ENCODE results near the gene S1PR1.

The S1PR1 gene

DNA sequence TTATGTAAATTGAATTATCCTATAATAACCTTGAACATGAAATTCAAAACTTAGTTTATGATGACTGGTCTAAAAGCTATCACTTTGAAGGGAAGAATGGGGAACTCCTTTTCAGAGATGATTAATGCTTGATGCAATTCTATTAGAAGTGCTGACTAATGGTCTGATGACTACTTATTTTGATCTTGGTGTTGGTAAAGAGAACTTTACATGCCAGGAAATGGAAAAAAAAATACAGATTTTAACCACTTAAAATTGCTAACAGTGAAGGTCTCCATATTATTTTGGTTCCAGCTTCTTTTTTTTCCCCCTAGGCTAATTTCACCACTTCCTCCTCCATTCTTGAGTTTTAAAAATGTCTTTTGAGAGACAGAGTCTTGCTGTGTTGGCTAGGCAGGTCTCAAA lies 22.9 kb downstream of the S1PR1 start:
- Histone ChIP-seq H3K4me3 (ENCODE audit: low read length) (no peak overlapping the region), H3K36me3 (ENCODE audit: control insufficient read depth, insufficient read depth, low read length) (no peaks in the 10 kb centered on the region), H3K4me1 (ENCODE audit: control insufficient read depth, insufficient read depth, low read length) (no peaks in the 10 kb centered on the region), H3K27ac (ENCODE audit: low read depth, low read length) (no peak overlapping the region), H3K27me3 (ENCODE audit: control insufficient read depth, insufficient read depth, low read length) (no peaks in the 10 kb centered on the region), H3K9ac (ENCODE audit: low read length) (no peak overlapping the region)

DNA sequence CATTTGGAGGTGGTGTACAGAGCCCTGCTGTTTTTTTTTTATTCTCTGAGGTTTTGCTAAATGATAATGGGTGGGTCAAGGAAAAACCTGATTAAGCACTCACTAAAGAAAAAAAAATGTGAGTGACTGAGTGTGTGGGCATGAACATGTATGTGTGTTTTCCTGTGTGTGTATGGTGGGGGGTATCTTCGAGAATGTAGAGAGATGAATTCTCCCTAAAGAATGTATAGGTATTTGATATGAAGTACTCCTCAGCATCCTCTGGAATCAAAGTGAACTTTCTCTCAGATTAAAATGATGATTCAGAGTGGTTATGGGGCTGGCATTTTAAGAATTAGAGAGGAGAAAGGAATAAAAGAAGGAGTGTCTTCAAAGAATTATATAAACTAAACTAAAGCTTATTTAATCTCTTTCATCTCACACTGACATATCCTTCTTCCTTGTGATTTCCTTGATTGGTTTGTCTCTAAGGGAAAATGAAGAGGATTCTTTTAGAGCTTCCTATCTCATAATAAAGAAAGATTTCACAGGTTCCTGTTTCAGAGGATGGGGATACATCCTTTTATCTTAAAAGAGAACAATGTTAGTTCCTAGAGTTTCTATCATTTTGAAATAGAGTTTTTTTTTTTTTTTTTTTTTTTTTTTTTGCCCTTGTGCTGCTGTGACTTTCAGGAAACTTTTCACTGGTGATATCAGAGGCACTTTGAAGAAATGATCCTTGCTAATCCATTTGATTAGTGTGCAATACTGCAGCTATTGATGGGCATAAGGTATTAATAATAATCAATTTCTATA lies 23.9 kb downstream of the S1PR1 start:
- H3K27ac ChIP-seq (ENCODE audit: low read depth, low read length) = no peak overlapping the region
- H3K4me3 ChIP-seq (ENCODE audit: low read length) = no peak overlapping the region
- H3K36me3 ChIP-seq (ENCODE audit: control insufficient read depth, insufficient read depth, low read length) = no peaks in the 10 kb centered on the region
- H3K9ac ChIP-seq (ENCODE audit: low read length) = no peak overlapping the region
- H3K27me3 ChIP-seq (ENCODE audit: control insufficient read depth, insufficient read depth, low read length) = no peaks in the 10 kb centered on the region
- no peaks in the 10 kb centered on the region for H3K4me1 ChIP-seq (ENCODE audit: control insufficient read depth, insufficient read depth, low read length)

DNA sequence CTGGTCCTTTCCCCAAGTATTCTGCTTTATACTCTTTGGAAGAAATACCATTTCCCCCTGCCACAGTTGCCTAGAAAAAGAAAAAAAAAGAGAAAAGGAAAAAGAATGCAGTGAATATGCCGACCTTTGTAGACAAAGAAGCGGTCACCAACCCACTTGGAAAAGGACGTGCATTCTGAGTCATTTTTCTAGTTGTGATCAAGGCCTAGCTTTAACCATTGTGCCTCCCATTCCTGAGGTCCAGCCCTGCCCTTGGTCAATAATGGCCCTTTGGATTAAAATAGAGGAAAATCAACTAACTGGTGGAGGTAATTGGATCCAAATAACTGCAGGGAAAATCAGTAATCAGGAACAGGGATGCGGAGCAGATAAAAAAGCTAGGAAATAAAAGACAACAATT lies 24.8 kb downstream of the S1PR1 start:
- no peak overlapping the region for H3K27ac ChIP-seq (ENCODE audit: low read depth, low read length)
- H3K36me3 ChIP-seq (ENCODE audit: control insufficient read depth, insufficient read depth, low read length) = no peaks in the 10 kb centered on the region
- no peaks in the 10 kb centered on the region for H3K27me3 ChIP-seq (ENCODE audit: control insufficient read depth, insufficient read depth, low read length)
- no peak overlapping the region for H3K9ac ChIP-seq (ENCODE audit: low read length)
- H3K4me1 ChIP-seq (ENCODE audit: control insufficient read depth, insufficient read depth, low read length) = no peaks in the 10 kb centered on the region
- H3K4me3 ChIP-seq (ENCODE audit: low read length) = no peak overlapping the region

DNA sequence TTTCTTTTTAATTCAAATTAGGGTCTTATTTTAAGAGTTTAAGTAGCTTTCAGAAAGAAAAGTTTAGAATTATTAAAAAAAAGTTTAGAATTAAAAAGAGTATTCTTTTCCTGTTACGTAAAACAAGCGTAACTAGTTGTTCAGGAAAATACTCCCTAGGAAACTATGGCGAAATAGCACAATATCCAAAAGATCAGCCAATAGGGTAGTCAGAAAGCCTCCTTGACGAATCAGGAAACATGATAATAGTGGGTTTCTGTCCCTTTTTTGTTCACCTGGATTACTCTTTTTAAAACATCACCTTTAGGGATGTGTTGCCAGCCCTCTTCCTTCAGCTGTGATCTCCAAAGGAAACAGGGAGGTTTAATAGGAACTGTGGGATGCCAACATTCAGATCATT lies 25.2 kb downstream of the S1PR1 start:
- H3K27ac ChIP-seq (ENCODE audit: low read depth, low read length) = no peak overlapping the region
- no peaks in the 10 kb centered on the region for H3K36me3 ChIP-seq (ENCODE audit: control insufficient read depth, insufficient read depth, low read length)
- no peaks in the 10 kb centered on the region for H3K4me1 ChIP-seq (ENCODE audit: control insufficient read depth, insufficient read depth, low read length)
- H3K9ac ChIP-seq (ENCODE audit: low read length) = no peak overlapping the region
- no peaks in the 10 kb centered on the region for H3K27me3 ChIP-seq (ENCODE audit: control insufficient read depth, insufficient read depth, low read length)
- no peak overlapping the region for H3K4me3 ChIP-seq (ENCODE audit: low read length)

DNA sequence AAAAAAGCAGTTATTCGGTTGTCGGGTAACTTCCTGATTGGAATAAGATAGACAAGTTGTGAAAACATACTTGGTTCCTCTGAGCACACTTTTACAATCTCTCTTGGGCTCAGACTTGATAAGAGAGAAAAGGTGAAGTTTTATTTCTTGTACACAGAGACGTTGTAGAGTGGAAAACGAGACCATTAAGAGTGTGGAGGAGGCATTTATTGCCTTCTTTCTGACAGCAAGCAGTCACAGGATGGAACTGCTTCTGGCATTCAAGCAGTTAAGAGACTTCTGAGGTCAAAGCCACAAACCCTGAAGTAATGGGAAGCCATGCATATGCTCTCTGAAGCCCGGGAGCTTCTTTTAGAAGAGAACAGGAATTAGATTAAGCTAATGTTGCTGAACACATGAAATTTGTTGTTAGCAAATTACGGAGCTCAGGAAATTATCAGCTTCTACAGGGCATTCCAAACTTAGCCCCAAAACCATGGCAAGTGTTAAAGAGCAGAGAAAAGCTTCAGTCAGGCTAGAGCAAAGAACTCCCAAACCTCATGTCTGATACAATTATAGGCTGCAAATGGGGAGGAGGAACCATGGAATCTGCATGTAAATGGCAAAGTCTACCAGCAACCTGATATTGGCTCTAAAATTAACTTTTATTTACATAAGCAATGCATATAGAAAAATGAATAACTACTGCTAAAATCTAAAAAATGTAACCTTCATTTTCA lies 26.0 kb downstream of the S1PR1 start:
- no peaks in the 10 kb centered on the region for H3K27me3 ChIP-seq (ENCODE audit: control insufficient read depth, insufficient read depth, low read length)
- H3K4me1 ChIP-seq (ENCODE audit: control insufficient read depth, insufficient read depth, low read length) = no peaks in the 10 kb centered on the region
- H3K36me3 ChIP-seq (ENCODE audit: control insufficient read depth, insufficient read depth, low read length) = no peaks in the 10 kb centered on the region
- no peak overlapping the region for H3K4me3 ChIP-seq (ENCODE audit: low read length)
- H3K27ac ChIP-seq (ENCODE audit: low read depth, low read length) = no peak overlapping the region
- H3K9ac ChIP-seq (ENCODE audit: low read length) = no peak overlapping the region

DNA sequence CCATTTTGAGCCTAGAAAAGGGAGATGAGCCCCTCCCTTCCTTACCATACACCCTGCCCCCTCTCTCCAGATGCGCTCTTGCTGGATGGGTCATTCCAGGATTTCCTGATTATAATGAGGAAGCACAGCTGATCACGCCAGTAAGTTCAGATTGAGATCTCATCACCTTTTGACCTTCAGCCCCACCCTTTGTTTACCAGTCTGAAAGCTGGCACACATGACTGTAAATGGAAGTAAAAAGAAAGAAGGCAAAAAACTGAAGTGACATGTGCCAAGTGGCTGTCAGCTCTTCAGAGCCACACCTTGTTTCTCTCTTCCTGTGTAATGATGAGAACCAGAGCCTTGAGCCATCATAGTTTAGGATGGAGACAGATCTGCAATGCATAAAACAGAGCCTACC lies 27.9 kb downstream of the S1PR1 start:
- Histone ChIP-seq H3K27me3 (ENCODE audit: control insufficient read depth, insufficient read depth, low read length) (no peaks in the 10 kb centered on the region), H3K9ac (ENCODE audit: low read length) (no peak overlapping the region), H3K27ac (ENCODE audit: low read depth, low read length) (no peak overlapping the region), H3K4me1 (ENCODE audit: control insufficient read depth, insufficient read depth, low read length) (no peaks in the 10 kb centered on the region), H3K4me3 (ENCODE audit: low read length) (no peak overlapping the region), H3K36me3 (ENCODE audit: control insufficient read depth, insufficient read depth, low read length) (no peaks in the 10 kb centered on the region)

DNA sequence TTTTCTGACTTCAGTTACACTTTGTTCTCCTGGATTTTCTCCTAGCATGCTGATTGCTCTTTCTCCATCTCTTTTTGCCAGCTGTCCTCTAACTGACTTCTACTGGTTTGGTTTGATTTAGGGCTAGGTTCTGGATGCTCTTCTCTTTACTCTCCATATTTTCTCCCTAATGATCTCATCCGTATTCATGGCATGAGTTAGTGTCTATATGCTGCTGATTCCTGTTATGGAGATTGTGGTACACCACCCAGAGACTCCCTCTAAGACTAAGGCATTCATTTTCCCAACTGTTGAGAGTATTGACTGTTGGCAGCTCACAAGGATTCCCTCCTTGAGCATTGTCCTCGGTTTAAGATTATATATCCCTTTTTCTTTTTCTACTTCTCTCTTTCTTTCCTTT lies 28.9 kb downstream of the S1PR1 start:
- Histone ChIP-seq H3K4me1 (ENCODE audit: control insufficient read depth, insufficient read depth, low read length) (no peaks in the 10 kb centered on the region), H3K36me3 (ENCODE audit: control insufficient read depth, insufficient read depth, low read length) (no peaks in the 10 kb centered on the region), H3K27me3 (ENCODE audit: control insufficient read depth, insufficient read depth, low read length) (no peaks in the 10 kb centered on the region), H3K27ac (ENCODE audit: low read depth, low read length) (no peak overlapping the region), H3K9ac (ENCODE audit: low read length) (no peak overlapping the region), H3K4me3 (ENCODE audit: low read length) (no peak overlapping the region)

DNA sequence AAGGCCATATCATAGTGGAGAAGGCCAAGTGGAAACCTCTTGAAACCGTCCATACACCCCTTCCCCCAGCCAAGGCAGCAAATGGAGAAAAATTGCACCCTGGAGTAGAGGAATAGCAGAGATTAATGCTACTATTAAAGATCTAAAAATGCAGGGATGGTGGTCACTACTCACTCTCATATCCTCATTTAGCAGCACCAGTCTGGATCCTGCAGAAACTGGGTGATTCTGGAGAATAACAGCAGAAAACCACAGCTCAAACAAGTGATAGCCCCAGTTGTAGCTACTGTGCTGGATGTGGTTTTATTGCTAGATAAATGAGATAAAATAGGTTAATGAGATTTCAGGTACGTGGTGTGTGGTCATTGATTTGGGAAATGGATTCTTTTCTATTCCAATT lies 30.3 kb downstream of the S1PR1 start:
- Histone ChIP-seq H3K36me3 (ENCODE audit: control insufficient read depth, insufficient read depth, low read length) (no peaks in the 10 kb centered on the region), H3K27me3 (ENCODE audit: control insufficient read depth, insufficient read depth, low read length) (no peaks in the 10 kb centered on the region), H3K27ac (ENCODE audit: low read depth, low read length) (no peak overlapping the region), H3K9ac (ENCODE audit: low read length) (no peak overlapping the region), H3K4me1 (ENCODE audit: control insufficient read depth, insufficient read depth, low read length) (no peaks in the 10 kb centered on the region), H3K4me3 (ENCODE audit: low read length) (no peak overlapping the region)

DNA sequence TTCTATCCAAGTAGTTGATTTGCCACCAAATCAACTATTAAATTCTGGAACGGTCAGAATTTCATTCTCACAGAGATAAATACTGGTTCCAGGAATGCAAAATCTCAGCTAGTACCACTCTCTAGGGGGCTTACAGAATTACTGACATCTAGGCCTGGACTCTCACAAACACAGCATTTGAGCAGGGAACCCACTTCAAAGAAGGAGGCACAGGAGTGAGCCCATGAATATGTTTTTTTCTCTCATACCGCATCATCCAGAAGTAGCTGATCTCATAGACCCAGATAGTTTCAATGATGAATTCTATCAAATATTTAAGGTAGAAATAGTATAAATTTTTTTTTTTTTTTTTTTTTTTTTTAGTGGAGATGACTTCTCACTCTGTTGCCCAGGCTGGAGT lies 32.1 kb downstream of the S1PR1 start:
- Histone ChIP-seq H3K4me3 (ENCODE audit: low read length) (no peak overlapping the region), H3K27me3 (ENCODE audit: control insufficient read depth, insufficient read depth, low read length) (no peaks in the 10 kb centered on the region), H3K4me1 (ENCODE audit: control insufficient read depth, insufficient read depth, low read length) (no peaks in the 10 kb centered on the region)

DNA sequence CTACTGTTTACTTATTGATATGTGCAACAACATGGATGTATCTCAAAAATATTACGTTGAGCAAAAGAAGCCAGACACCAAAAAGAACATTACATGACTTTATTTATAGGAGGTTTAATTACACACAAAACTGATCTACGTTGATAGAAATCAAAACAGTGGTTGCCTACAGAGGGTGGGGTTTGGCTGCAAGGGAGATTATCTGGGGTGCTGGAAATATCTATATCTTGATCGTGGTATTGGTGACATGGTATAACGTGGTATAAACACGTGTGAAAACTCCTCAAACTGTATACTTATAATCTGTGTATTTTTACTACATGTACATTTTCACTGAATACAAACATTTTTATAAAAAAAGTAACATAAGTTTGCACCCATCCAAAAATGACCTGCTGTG lies 38.9 kb downstream of the S1PR1 start:
- H3K27ac ChIP-seq (ENCODE audit: low read depth, low read length) = no peak overlapping the region
- H3K4me3 ChIP-seq (ENCODE audit: low read length) = no peak overlapping the region
- no peaks in the 10 kb centered on the region for H3K27me3 ChIP-seq (ENCODE audit: control insufficient read depth, insufficient read depth, low read length)
- no peaks in the 10 kb centered on the region for H3K36me3 ChIP-seq (ENCODE audit: control insufficient read depth, insufficient read depth, low read length)
- H3K9ac ChIP-seq (ENCODE audit: low read length) = no peak overlapping the region
- H3K4me1 ChIP-seq (ENCODE audit: control insufficient read depth, insufficient read depth, low read length) = no peaks in the 10 kb centered on the region

More for the DNA sequence above, 32.1 kb downstream of the S1PR1 start:
- Histone ChIP-seq H3K36me3 (ENCODE audit: control insufficient read depth, insufficient read depth, low read length) (no peaks in the 10 kb centered on the region), H3K27ac (ENCODE audit: low read depth, low read length) (no peak overlapping the region), H3K9ac (ENCODE audit: low read length) (no peak overlapping the region)

DNA sequence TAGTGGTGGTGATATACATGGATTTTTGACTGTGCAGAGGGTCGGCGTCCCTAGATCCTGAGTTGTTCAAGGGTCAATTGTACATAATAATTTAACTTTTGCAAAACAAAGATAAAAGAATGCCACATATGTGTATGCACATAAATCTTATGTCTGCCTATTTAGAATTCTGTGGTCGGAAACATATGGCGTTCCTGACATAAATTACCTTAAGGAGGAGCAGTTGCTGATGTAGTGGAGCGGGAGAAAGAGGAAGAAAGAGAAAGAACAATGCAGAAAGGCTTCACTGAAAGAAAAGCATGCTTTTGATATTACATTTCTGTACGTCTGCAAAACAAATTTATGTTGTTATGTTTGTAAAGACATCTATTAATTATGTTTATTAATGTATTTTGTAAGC lies 40.0 kb downstream of the S1PR1 start:
- no peaks in the 10 kb centered on the region for H3K4me1 ChIP-seq (ENCODE audit: control insufficient read depth, insufficient read depth, low read length)
- H3K36me3 ChIP-seq (ENCODE audit: control insufficient read depth, insufficient read depth, low read length) = no peaks in the 10 kb centered on the region
- H3K9ac ChIP-seq (ENCODE audit: low read length) = no peak overlapping the region
- no peak overlapping the region for H3K4me3 ChIP-seq (ENCODE audit: low read length)
- no peak overlapping the region for H3K27ac ChIP-seq (ENCODE audit: low read depth, low read length)
- no peaks in the 10 kb centered on the region for H3K27me3 ChIP-seq (ENCODE audit: control insufficient read depth, insufficient read depth, low read length)

DNA sequence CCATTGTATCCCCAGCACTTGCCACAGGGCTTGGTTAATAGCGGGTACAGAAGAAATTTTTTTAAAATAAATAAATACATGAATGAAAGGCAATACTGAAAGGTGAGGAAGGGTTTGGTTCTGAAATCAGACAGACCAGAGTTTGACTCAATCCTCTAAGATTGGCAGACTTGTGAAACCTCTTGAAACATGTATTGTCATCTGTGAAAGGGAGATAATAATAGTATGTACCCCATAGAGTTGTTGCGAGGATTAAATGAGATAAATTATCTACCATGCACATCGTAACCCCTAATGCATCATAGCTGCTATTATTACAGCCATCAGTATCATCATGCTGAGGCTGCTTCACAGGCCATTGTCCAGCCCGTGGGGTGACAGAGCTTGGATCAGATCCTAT lies 41.4 kb downstream of the S1PR1 start:
- Histone ChIP-seq H3K27ac (ENCODE audit: low read depth, low read length) (no peak overlapping the region), H3K9ac (ENCODE audit: low read length) (no peak overlapping the region), H3K4me1 (ENCODE audit: control insufficient read depth, insufficient read depth, low read length) (no peaks in the 10 kb centered on the region), H3K27me3 (ENCODE audit: control insufficient read depth, insufficient read depth, low read length) (no peaks in the 10 kb centered on the region), H3K4me3 (ENCODE audit: low read length) (no peak overlapping the region), H3K36me3 (ENCODE audit: control insufficient read depth, insufficient read depth, low read length) (no peaks in the 10 kb centered on the region)

DNA sequence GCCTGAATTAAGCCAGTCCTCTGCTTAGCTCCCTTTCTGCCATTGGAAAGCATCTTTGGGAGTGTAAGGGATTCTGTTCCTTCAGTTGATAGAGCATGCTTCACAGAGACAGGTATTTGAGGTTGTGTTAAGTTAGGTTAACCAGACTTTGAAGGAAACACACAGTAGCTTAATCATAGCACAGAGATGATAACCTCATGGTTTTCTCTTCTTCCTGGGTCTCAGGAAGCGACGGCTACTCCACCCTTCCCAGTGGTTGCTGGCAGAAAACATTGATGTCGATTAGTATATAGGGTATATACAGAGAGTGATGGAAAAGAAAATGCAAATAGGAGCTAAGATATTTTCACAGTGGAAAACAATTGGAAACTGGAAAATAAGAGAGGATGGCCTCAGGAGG lies 42.0 kb downstream of the S1PR1 start:
- Histone ChIP-seq H3K4me3 (ENCODE audit: low read length) (no peak overlapping the region), H3K36me3 (ENCODE audit: control insufficient read depth, insufficient read depth, low read length) (no peaks in the 10 kb centered on the region), H3K4me1 (ENCODE audit: control insufficient read depth, insufficient read depth, low read length) (no peaks in the 10 kb centered on the region), H3K27me3 (ENCODE audit: control insufficient read depth, insufficient read depth, low read length) (no peaks in the 10 kb centered on the region), H3K27ac (ENCODE audit: low read depth, low read length) (no peak overlapping the region), H3K9ac (ENCODE audit: low read length) (no peak overlapping the region)
